ENCODE data around the gene ANKDD1B. TPM values are rescaled to one million over a fixed set of nuclear protein-coding genes. Genes with fewer than 3 reads are reported as not detected.

The ANKDD1B gene
- total and polyA plus RNA-seq, 2 of the 8 experiments (the other 6 are each of a cell fraction or from before 2014, with no cell fraction given): 0.08 to 0.22 TPM

DNA sequence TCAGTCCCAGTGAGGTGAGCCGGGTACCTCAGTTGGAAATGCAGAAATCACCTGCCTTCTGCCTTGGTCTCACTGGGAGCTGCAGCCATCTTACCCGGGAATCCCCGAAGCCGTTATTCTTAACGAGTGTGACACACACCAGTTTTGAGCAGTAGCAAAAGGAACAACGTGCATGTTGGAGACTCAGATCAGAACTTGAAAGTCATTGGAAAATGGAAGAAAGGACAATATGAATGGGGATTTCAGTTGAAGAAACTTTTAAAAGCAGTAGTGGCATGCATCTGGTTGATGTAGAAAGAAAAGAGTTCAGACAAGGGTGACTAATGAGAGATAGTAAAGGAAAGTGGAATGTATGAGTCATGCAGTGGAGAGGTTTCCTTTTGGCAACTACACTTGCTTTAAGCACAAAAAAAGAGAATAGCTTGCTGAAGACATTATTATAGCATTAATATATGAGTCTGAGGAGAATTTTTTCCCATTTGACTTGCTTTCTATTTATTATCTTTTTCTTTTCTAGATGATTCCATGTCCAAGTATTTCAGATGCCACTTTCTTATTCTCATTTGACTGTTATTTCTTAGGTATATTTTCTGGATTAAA, 44.4 kb upstream of the ANKDD1B start:
- H3K79me1 ChIP-seq (ENCODE audit: low read depth, low read length): no peaks in the 10 kb centered on the region
- H3K23me2 ChIP-seq (ENCODE audit: low read depth, low read length): no peaks in the 10 kb centered on the region
- TF ChIP-seq JUND (IDR thresholded peaks at IDR 0.05; ENCODE audit: low read length) (0 out of 2 replicates have a peak, but pooled peaks have one; percentile 49), SP2 (IDR thresholded peaks at IDR 0.05; ENCODE audit: low read length) (no peak)
- no peak overlapping the region for H3K4ac ChIP-seq (replicated peaks; ENCODE audit: insufficient read length, low read depth, low read length)
- H3K14ac ChIP-seq (ENCODE audit: insufficient read length): no peak overlapping the region
- ChIA-PET CTCF (ENCODE audit: partially characterized antibody) (no interaction called here), POLR2A (ENCODE audit: partially characterized antibody) (no interaction called here)
- no peak overlapping the region for H4K91ac ChIP-seq (replicated peaks; ENCODE audit: insufficient read length, low read length)
- DNase-seq (ENCODE audit: low read depth in 1 of 2, low spot score in 2 of 2) (no peak), FAIRE-seq (no peak)
- no peaks in the 10 kb centered on the region for H4K20me1 ChIP-seq (replicated peaks in 1 of 2; ENCODE audit: control insufficient read depth in 1 of 2, insufficient read depth in 2 of 2, low read length in 2 of 2)
- no peak overlapping the region for H4K8ac ChIP-seq (ENCODE audit: extremely low read depth, insufficient read depth, low read length)
- H2BK120ac ChIP-seq (replicated peaks; ENCODE audit: low read depth, low read length): no peak overlapping the region
- no peaks in the 10 kb centered on the region; a peak in 1 of 8 replicates for H3K36me3 ChIP-seq (ENCODE audit: control insufficient read depth in 2 of 4, insufficient read depth in 4 of 4, low read length in 3 of 4)
- no peak overlapping the region for H2BK20ac ChIP-seq (ENCODE audit: low read length)
- H3K9me3 ChIP-seq (ENCODE audit: insufficient read depth in 2 of 2, low read depth in 1 of 2, low read length in 1 of 2): peaks cover 0 to 2% of the 10 kb centered on the region in 2 experiments; a peak in 1 of 4 replicates
- no peak overlapping the region for H3K27ac ChIP-seq (ENCODE audit: low read depth, low read length)
- no peak overlapping the region for H3K4me2 ChIP-seq (ENCODE audit: insufficient read depth in 1 of 2, low read depth in 2 of 2, low read length in 2 of 2)
- H3K23ac ChIP-seq (ENCODE audit: insufficient read length): no peak overlapping the region
- no peak overlapping the region for H3K4me3 ChIP-seq (ENCODE audit: extremely low read depth in 1 of 4, insufficient read depth in 2 of 4, low read depth in 3 of 4, low read length in 4 of 4)
- no peaks in the 10 kb centered on the region for H3K79me2 ChIP-seq (ENCODE audit: control insufficient read depth in 1 of 2, insufficient read depth in 2 of 2, low read length in 2 of 2)
- no peak overlapping the region for H2BK12ac ChIP-seq (ENCODE audit: low read depth, low read length)
- no peak overlapping the region for H4K5ac ChIP-seq (ENCODE audit: insufficient read length, low read depth, low read length)
- 86% methylated on average over 6 of the region's 6 CpGs; no CpG with 5 or more reads in 1 of the 2 experiments for WGBS, 2 experiments (ENCODE audit: extremely low coverage in 1 of 2, insufficient coverage in 1 of 2, insufficient read length in 1 of 2, insufficient replicate concordance in 2 of 2, low coverage in 1 of 2, low lambda C conversion rate in 2 of 2, missing lambda C conversion rate in 1 of 2)
- no peak overlapping the region for H3K9ac ChIP-seq (replicated peaks in 1 of 4; ENCODE audit: extremely low read depth in 1 of 4, low read depth in 3 of 4, low read length in 3 of 4)
- no peaks in the 10 kb centered on the region; a peak in 1 of 7 replicates for H3K4me1 ChIP-seq (replicated peaks in 1 of 4; ENCODE audit: control insufficient read depth in 3 of 4, insufficient read depth in 4 of 4, low read length in 3 of 4)
- H2BK5ac ChIP-seq (ENCODE audit: low read depth, low read length): no peak overlapping the region
- H3K27me3 ChIP-seq (replicated peaks in 1 of 4; ENCODE audit: control insufficient read depth in 3 of 4, extremely low read depth in 1 of 4, insufficient read depth in 3 of 4, low read length in 3 of 4): no peaks in the 10 kb centered on the region
- H2AFZ ChIP-seq (ENCODE audit: low read length): no peak overlapping the region
- no peak overlapping the region for H3K56ac ChIP-seq (replicated peaks; ENCODE audit: insufficient read length, low read depth, low read length)
- H3K18ac ChIP-seq (ENCODE audit: extremely low read depth, low read length): no peak overlapping the region
- no peak overlapping the region for H2AK5ac ChIP-seq (ENCODE audit: low read depth, low read length)
- no peak overlapping the region for H2BK15ac ChIP-seq (ENCODE audit: low read length)

All from H1 (cell line).